BE2C (cell line): ENCODE measurements around the gene CHRNA9.
"Not testable (repeated sequence)": the region's sequence is repeated elsewhere in the genome, so short reads cannot be mapped to it uniquely, and the experiment has no call there.

Source experiments
- DNase-seq: peaks from one replicate; pipeline ENCODE4 v3.0.0-alpha.2; 2020
- H3K27me3 ChIP-seq: fragments of 250-450 bp; sonication (Bioruptor Pico); 2 replicates; pipeline ENCODE4 v1.5.1; 2020; ENCODE audit warnings: mild to moderate bottlenecking
- H3K36me3 ChIP-seq: fragments of 250-450 bp; sonication (Bioruptor Pico); 2 replicates; pipeline ENCODE4 v1.5.1; 2020; ENCODE audit warnings: mild to moderate bottlenecking
- H3K4me1 ChIP-seq: fragments of 250-450 bp; sonication (Bioruptor Pico); 2 replicates; pipeline ENCODE4 v1.5.1; 2020
- H3K4me3 ChIP-seq: 2 replicates; pipeline ENCODE4 v1.5.1; 2011; ENCODE audit warnings: low read depth, low read length
- H3K9me3 ChIP-seq: fragments of 250-450 bp; sonication (Bioruptor Pico); 2 replicates; pipeline ENCODE4 v1.5.1; 2020
- TF ChIP-seq, protein P1 (sequence below): IDR thresholded peaks from 2 replicates; pipeline ENCODE4 v1.5.1; 2012; ENCODE audit warnings: mild to moderate bottlenecking, low read depth, low read length

The CHRNA9 gene

DNA sequence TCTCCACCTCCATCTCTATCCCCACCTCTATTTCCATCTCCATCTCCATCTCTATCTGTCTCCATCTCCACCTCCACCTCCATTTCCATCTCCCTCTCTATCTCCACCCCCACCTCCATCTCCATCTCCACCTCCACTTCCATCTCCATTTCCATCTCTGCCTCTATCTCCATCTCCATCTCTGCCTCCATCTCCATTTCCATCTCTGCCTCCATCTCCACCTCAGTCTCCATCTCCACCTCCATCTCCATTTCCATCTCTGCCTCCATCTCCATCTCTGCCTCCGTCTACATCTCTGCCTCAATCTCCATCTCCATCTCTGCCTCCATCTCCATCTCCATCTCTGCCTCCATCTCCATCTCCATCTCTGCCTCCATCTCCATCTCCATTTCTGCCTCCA is 40.8 kb upstream of the CHRNA9 start:
- no peak for DNase-seq
- no peaks in the 10 kb centered on the region for H3K9me3 ChIP-seq
- no peak overlapping the region for H3K4me3 ChIP-seq
- no peaks in the 10 kb centered on the region for H3K4me1 ChIP-seq
- no peaks in the 10 kb centered on the region for H3K27me3 ChIP-seq
- H3K36me3 ChIP-seq: no peaks in the 10 kb centered on the region
- TF ChIP-seq, protein P1, sequence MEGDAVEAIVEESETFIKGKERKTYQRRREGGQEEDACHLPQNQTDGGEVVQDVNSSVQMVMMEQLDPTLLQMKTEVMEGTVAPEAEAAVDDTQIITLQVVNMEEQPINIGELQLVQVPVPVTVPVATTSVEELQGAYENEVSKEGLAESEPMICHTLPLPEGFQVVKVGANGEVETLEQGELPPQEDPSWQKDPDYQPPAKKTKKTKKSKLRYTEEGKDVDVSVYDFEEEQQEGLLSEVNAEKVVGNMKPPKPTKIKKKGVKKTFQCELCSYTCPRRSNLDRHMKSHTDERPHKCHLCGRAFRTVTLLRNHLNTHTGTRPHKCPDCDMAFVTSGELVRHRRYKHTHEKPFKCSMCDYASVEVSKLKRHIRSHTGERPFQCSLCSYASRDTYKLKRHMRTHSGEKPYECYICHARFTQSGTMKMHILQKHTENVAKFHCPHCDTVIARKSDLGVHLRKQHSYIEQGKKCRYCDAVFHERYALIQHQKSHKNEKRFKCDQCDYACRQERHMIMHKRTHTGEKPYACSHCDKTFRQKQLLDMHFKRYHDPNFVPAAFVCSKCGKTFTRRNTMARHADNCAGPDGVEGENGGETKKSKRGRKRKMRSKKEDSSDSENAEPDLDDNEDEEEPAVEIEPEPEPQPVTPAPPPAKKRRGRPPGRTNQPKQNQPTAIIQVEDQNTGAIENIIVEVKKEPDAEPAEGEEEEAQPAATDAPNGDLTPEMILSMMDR: no peak

DNA sequence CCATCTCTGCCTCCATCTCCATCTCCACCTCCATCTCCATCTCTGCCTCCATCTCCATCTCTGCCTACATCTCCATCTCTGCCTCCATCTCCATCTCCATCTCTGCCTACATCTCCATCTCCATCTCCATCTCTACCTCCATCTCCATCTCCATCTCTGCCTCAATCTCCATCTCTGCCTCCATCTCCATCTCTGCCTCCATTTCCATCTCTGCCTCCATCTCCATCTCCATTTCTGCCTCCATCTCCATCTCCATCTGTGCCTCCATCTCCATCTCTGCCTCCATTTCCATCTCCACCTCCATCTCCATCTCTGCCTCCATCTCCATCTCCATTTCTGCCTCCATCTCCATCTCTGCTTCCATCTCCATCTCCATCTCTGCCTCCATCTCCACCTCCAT is 40.1 kb upstream of the CHRNA9 start:
- not testable (repeated sequence) for DNase-seq, H3K9me3 ChIP-seq, H3K4me1 ChIP-seq, H3K36me3 ChIP-seq, H3K27me3 ChIP-seq, H3K4me3 ChIP-seq

DNA sequence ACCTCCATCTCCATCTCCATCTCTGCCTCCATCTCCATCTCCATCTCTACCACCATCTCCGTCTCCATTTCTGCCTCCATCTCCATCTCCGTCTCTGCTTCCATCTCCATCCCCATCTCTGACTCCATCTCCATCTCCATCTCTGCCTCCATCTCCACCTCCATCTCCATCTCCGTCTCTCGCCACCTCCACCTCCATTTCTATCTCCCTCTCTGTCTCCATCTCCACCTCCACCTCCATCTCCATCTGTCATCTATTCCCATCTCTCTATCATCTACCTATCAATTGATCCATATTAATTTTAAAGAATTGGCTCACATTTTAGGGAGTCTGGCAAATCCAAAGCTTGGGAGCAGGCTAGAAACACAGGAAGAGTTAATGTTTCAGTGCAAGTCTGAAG is 39.6 kb upstream of the CHRNA9 start:
- DNase-seq: no peak
- H3K4me1 ChIP-seq: no peaks in the 10 kb centered on the region
- H3K4me3 ChIP-seq: no peak overlapping the region
- H3K27me3 ChIP-seq: no peaks in the 10 kb centered on the region
- H3K36me3 ChIP-seq: no peaks in the 10 kb centered on the region
- TF ChIP-seq, protein P1: no peak
- no peaks in the 10 kb centered on the region for H3K9me3 ChIP-seq

DNA sequence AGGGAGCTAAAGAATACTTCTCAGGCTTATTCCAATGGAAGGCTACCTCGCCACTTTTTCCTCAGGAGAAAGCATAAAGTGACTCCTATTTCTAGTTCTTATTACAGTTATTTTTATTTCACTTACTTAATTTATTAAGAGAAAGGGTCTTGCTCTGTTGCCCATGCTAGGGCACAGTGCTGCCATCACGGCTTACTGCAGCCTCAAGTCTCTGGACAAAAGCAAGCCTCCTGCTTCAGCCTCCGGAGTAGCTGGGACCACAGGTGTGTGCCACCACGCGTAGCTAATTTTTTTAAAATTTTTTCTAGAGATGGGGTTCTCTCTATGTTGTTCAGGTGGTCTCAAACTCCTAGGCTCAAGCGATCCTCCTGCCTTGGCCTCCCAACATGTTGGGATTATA is 36.0 kb upstream of the CHRNA9 start:
- no peaks in the 10 kb centered on the region for H3K36me3 ChIP-seq
- H3K27me3 ChIP-seq: no peaks in the 10 kb centered on the region
- no peaks in the 10 kb centered on the region for H3K4me1 ChIP-seq
- TF ChIP-seq, protein P1: no peak
- no peak overlapping the region for H3K4me3 ChIP-seq
- no peaks in the 10 kb centered on the region for H3K9me3 ChIP-seq
- no peak for DNase-seq

DNA sequence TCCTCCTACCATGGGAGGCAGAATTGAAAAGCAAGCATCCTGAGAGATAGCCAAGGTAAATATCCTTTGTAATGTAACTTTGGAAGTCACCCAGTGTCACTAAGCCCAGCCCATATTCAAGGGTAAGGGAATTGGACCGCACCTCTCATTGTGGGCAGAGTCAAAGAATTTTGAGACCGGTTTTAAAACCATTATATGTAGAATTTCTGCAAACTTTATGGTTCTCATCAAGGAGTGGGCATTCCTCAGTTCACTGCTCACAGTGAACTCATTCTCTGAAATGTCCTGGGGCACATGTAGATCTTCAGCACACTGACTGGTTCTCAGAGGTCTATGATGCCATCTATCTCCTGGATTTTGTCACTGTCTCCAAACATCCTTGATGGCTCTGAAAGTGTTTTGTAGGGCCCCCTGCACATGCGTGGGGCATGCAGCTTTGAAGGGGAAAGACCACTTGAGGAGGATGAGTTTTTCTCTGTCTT is 35.3 kb upstream of the CHRNA9 start:
- H3K4me3 ChIP-seq: no peak overlapping the region
- TF ChIP-seq, protein P1: no peak
- no peaks in the 10 kb centered on the region for H3K36me3 ChIP-seq
- no peaks in the 10 kb centered on the region for H3K9me3 ChIP-seq
- H3K27me3 ChIP-seq: no peaks in the 10 kb centered on the region
- DNase-seq: no peak
- H3K4me1 ChIP-seq: no peaks in the 10 kb centered on the region

DNA sequence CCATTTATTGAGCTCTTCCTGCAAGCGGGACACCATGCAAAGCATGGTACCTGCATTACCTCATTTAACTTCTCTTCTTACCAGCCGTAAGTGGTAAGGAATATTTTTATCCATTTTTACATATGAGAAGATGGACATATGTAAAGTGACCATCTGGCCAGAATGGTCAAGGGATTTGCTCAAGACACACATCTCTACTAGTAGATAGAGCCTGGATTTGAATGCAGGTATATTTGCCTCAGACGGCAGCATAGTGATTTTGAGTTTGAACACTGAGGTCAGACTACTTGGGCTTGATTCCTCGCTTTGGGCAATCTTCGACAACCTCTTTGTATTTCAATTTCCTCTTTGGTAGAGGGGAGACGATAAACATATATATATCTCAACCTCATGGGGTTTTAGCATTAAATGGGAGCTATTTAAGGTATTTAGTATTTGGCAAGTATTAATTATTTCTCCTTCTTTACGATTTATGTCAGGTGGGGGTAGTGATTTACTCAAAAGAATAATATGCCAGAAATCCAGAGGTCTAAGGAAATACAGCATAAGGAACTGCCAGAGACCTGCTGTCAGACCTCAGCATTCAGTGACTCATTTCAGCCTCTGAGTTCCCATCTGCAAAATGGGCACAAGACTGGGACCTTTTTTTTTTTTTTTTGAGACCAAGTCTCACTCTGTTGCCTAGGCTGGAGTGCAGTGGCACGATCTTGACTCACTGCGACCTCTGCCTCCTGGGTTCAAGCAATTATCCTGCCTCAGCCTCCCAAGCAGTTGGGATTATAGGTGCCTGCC is 34.6 kb upstream of the CHRNA9 start:
- no peaks in the 10 kb centered on the region for H3K4me1 ChIP-seq
- DNase-seq: no peak
- no peak overlapping the region for H3K4me3 ChIP-seq
- H3K9me3 ChIP-seq: no peaks in the 10 kb centered on the region
- no peaks in the 10 kb centered on the region for H3K36me3 ChIP-seq
- TF ChIP-seq, protein P1: no peak
- no peaks in the 10 kb centered on the region for H3K27me3 ChIP-seq
